Neural crest cell (in vitro differentiated cells): ENCODE measurements around the gene FSTL5. TPM values are rescaled to one million over a fixed set of nuclear protein-coding genes. Genes with fewer than 3 reads are reported as not detected.

Experiments
- DNase-seq: peaks from one replicate; pipeline ENCODE4 v3.0.0; 2021; ENCODE audit warnings: low read depth, mixed read lengths, low spot score
- H3K27ac Mint-ChIP-seq: one replicate; pipeline ENCODE4 v1.8.0; 2021; ENCODE audit warnings: mild to moderate bottlenecking, mixed read lengths; ENCODE audit not compliant: unreplicated experiment
- H3K27me3 Mint-ChIP-seq: 2 replicates; pipeline ENCODE4 v1.8.0; 2021; ENCODE audit warnings: low read depth, mild to moderate bottlenecking, mixed read lengths
- H3K36me3 Mint-ChIP-seq: 2 replicates; pipeline ENCODE4 v1.8.0; 2021; ENCODE audit warnings: low read depth, mild to moderate bottlenecking, mixed read lengths
- H3K4me1 Mint-ChIP-seq: 2 replicates; pipeline ENCODE4 v1.8.0; 2021; ENCODE audit warnings: mixed read lengths
- H3K4me3 Mint-ChIP-seq: one replicate; pipeline ENCODE4 v1.8.0; 2021; ENCODE audit warnings: mild to moderate bottlenecking, mixed read lengths
- H3K9me3 Mint-ChIP-seq: 2 replicates; pipeline ENCODE4 v1.8.0; 2021; ENCODE audit warnings: mixed read lengths
- CTCF ChIP-seq: fragments of 200-600 bp; sonication (generic); conservative IDR thresholded peaks from 2 replicates; pipeline ENCODE4 v1.5.0; 2021; ENCODE audit warnings: antibody characterized with exemption, mild to moderate bottlenecking
- total RNA-seq: library from RNA; stranded (reverse); gene quantifications from 2 replicates; pipeline ENCODE4 v1.2.1, GENCODE V29; 2021

FSTL5 gene
- total RNA-seq, 1 donor from 2014 or later = 7.4 TPM

GRCh38 chr4:161894493-161895167, 269.2 kb downstream of the FSTL5 start:
- no peak for TF ChIP-seq CTCF
- no peaks in the 10 kb centered on the region for H3K4me1 Mint-ChIP-seq
- H3K27ac Mint-ChIP-seq = no peak overlapping the region
- no peak overlapping the region for H3K4me3 Mint-ChIP-seq
- DNase-seq = no peak
- no peaks in the 10 kb centered on the region for H3K9me3 Mint-ChIP-seq
- no peaks in the 10 kb centered on the region for H3K36me3 Mint-ChIP-seq
- no peaks in the 10 kb centered on the region for H3K27me3 Mint-ChIP-seq

GRCh38 chr4:161894014-161894413, 269.8 kb downstream of the FSTL5 start:
- no peaks in the 10 kb centered on the region for H3K27me3 Mint-ChIP-seq
- no peaks in the 10 kb centered on the region for H3K9me3 Mint-ChIP-seq
- H3K27ac Mint-ChIP-seq = no peak overlapping the region
- DNase-seq = no peak
- H3K4me1 Mint-ChIP-seq = no peaks in the 10 kb centered on the region
- H3K4me3 Mint-ChIP-seq = no peak overlapping the region
- TF ChIP-seq CTCF = no peak
- no peaks in the 10 kb centered on the region for H3K36me3 Mint-ChIP-seq

- DNase-seq = no peak
- TF ChIP-seq CTCF = no peak
- H3K4me3 Mint-ChIP-seq = no peak overlapping the region
- H3K27ac Mint-ChIP-seq = no peak overlapping the region
- no peaks in the 10 kb centered on the region for H3K36me3 Mint-ChIP-seq
- H3K9me3 Mint-ChIP-seq = no peaks in the 10 kb centered on the region
- H3K4me1 Mint-ChIP-seq = no peaks in the 10 kb centered on the region
- no peaks in the 10 kb centered on the region for H3K27me3 Mint-ChIP-seq
Observed at GRCh38 chr4:161893566-161893965, 270.2 kb downstream of the FSTL5 start.

- no peak overlapping the region for H3K27ac Mint-ChIP-seq
- no peaks in the 10 kb centered on the region for H3K27me3 Mint-ChIP-seq
- no peak overlapping the region for H3K4me3 Mint-ChIP-seq
- no peaks in the 10 kb centered on the region for H3K4me1 Mint-ChIP-seq
- no peak for DNase-seq
- no peak for TF ChIP-seq CTCF
- no peaks in the 10 kb centered on the region for H3K36me3 Mint-ChIP-seq
- no peaks in the 10 kb centered on the region for H3K9me3 Mint-ChIP-seq
Observed at GRCh38 chr4:161892951-161893350, 270.8 kb downstream of the FSTL5 start.

- TF ChIP-seq CTCF = no peak
- Mint-ChIP-seq H3K4me3 (no peak overlapping the region), H3K4me1 (no peaks in the 10 kb centered on the region), H3K27me3 (no peaks in the 10 kb centered on the region), H3K36me3 (no peaks in the 10 kb centered on the region), H3K9me3 (peaks cover 1% of the 10 kb centered on the region), H3K27ac (no peak overlapping the region)
- no peak for DNase-seq
Observed at GRCh38 chr4:161883157-161883556, 280.6 kb downstream of the FSTL5 start.
